HepG2 (cell line): ENCODE measurements around the gene RPLP1. TPM values are rescaled to one million over a fixed set of nuclear protein-coding genes. Genes with fewer than 3 reads are reported as not detected.

ENCODE experiments used
- FOSL1 ChIP-seq: sonication (generic); formaldehyde crosslinking; IDR thresholded peaks from 2 replicates; pipeline ENCODE4 v1.9.0; 2021; ENCODE audit warnings: missing genetic modification reagents, borderline replicate concordance
- HOXA3 ChIP-seq: sonication (generic); formaldehyde crosslinking; IDR thresholded peaks from 2 replicates; pipeline ENCODE4 v1.5.0; 2020; ENCODE audit warnings: missing genetic modification reagents
- IRX3 ChIP-seq: sonication (generic); formaldehyde crosslinking; IDR thresholded peaks from 2 replicates; pipeline ENCODE4 v1.8.1; 2023; ENCODE audit warnings: mild to moderate bottlenecking, low read depth, missing genetic modification reagents, borderline replicate concordance
- KDM1A ChIP-seq: IDR thresholded peaks from 2 replicates; pipeline ENCODE4 v1.6.1; 2016; ENCODE audit warnings: missing compliant biosample characterization
- MIER3 ChIP-seq: IDR thresholded peaks from 2 replicates; pipeline ENCODE4 v1.6.1; 2016; ENCODE audit warnings: missing compliant biosample characterization, borderline replicate concordance
- MLXIP ChIP-seq: sonication (generic); formaldehyde crosslinking; IDR thresholded peaks from 2 replicates; pipeline ENCODE4 v1.9.0; 2021; ENCODE audit warnings: missing genetic modification reagents, borderline replicate concordance
- NR0B2 ChIP-seq: sonication (generic); formaldehyde crosslinking; IDR thresholded peaks from 2 replicates; pipeline ENCODE4 v1.4.0; 2020; ENCODE audit warnings: mild to moderate bottlenecking, missing genetic modification reagents
- REL ChIP-seq: sonication (generic); formaldehyde crosslinking; conservative IDR thresholded peaks from 2 replicates; pipeline ENCODE4 v1.8.0; 2022; ENCODE audit warnings: mild to moderate bottlenecking, missing genetic modification reagents, moderate library complexity
- SAP130 ChIP-seq: IDR thresholded peaks from 2 replicates; pipeline ENCODE4 v1.6.1; 2016; ENCODE audit warnings: low read depth
- SETDB1 ChIP-seq: sonication (generic); formaldehyde crosslinking; IDR thresholded peaks from 2 replicates; pipeline ENCODE4 v1.5.1; 2020; ENCODE audit warnings: missing genetic modification reagents, mild to moderate bottlenecking, borderline replicate concordance
- SRSF1 ChIP-seq: fragments of 200-400 bp; formaldehyde crosslinking; optimal IDR thresholded peaks from 2 replicates; pipeline ENCODE3; 2017; ENCODE audit warnings: mild to moderate bottlenecking, low read depth, low read length, moderate library complexity
- TAF1 ChIP-seq: sonication (generic); formaldehyde crosslinking; IDR thresholded peaks from 2 replicates; pipeline ENCODE4 v1.4.0; 2020; ENCODE audit warnings: missing genetic modification reagents
- TBL1XR1 ChIP-seq: fragments of 150-350 bp; IDR thresholded peaks from 2 replicates; pipeline ENCODE4 v1.6.1; 2014; ENCODE audit warnings: borderline replicate concordance, low read length; ENCODE audit not compliant: partially characterized antibody
- ZNF12 ChIP-seq: sonication (generic); formaldehyde crosslinking; IDR thresholded peaks from 2 replicates; pipeline ENCODE4 v1.5.0; 2020; ENCODE audit warnings: missing genetic modification reagents
- ZNF407 ChIP-seq: sonication (generic); formaldehyde crosslinking; IDR thresholded peaks from one replicate; pipeline ENCODE4 v1.5.1; 2020; ENCODE audit warnings: mild to moderate bottlenecking, missing genetic modification reagents; ENCODE audit errors: not compliant biosample characterization
- ZNF569 ChIP-seq: sonication (generic); formaldehyde crosslinking; IDR thresholded peaks from 2 replicates; pipeline ENCODE4 v1.5.0; 2020; ENCODE audit warnings: mild to moderate bottlenecking, missing genetic modification reagents, moderate library complexity, borderline replicate concordance
- polyA plus RNA-seq, 8 experiments: library from polyadenylated mRNA; depleted of rRNA in 3 of 8; stranded (reverse) in 7 of 8; unstranded in 1 of 8; fragments of >200 nt; fragmentation: Illumina TruSeq in 4 of 8; extraction: Trizol in 4 of 8; gene quantifications; 2 replicates each; pipeline versions ENCODE4 v1.2.1 to v1.2.3, GENCODE V29; 2011 to 2016; ENCODE audit warnings: low read depth in 4 of 8, missing spikeins in 1 of 8, mixed read lengths in 1 of 8; ENCODE audit not compliant: insufficient read depth in 1 of 8
- total RNA-seq, 5 experiments: library from RNA; depleted of rRNA; stranded (reverse); fragments of >200 nt; fragmentation: Illumina TruSeq; extraction: Trizol; gene quantifications; 2 replicates each; pipeline ENCODE4 v1.2.3, GENCODE V29; 2016; ENCODE audit warnings: low read depth in 1 of 5

The RPLP1 gene
- total and polyA plus RNA-seq, 2 of the 13 experiments (the other 11 are each of a cell fraction or from before 2014, with no cell fraction given) = 817 to 929 TPM

GRCh38 chr15:69413822-69414700 is 38.6 kb upstream of the RPLP1 start, which contains the start of gene KIF23 (continued):
- TF ChIP-seq ZNF407 (CRISPR knock-in tag) = no peak
- peak; percentile 100 for TF ChIP-seq SAP130 (CRISPR knock-in tag)
- TF ChIP-seq NR0B2 (CRISPR knock-in tag) = peak; percentile 84
- TF ChIP-seq IRX3 (CRISPR knock-in tag) = peak; percentile 76; the same call in 1 of the 2 replicates
- TF ChIP-seq SRSF1 = no peak
- no peak; the same call in 1 of the 2 replicates for TF ChIP-seq MIER3 (CRISPR knock-in tag)
- TF ChIP-seq SETDB1 (CRISPR knock-in tag) = no peak
- TF ChIP-seq HOXA3 = peak; percentile 81; the same call in 1 of the 2 replicates
- no peak for TF ChIP-seq ZNF12 (CRISPR knock-in tag)
- TF ChIP-seq REL (CRISPR knock-in tag) = peak; percentile 76; the same call in 1 of the 2 replicates
- no peak for TF ChIP-seq MLXIP (CRISPR knock-in tag)
- TF ChIP-seq KDM1A = no peak
- no peak for TF ChIP-seq FOSL1 (CRISPR knock-in tag)
- TF ChIP-seq TAF1 (CRISPR knock-in tag) = peak; percentile 65
- no peak for TF ChIP-seq TBL1XR1
- TF ChIP-seq ZNF569 (CRISPR knock-in tag) = no peak
